SK-N-SH treated with all-trans-retinoic acid at 6 μM for 48 hours (cell line): ENCODE measurements around the gene RPN1.

Experiments
- ARNTL ChIP-seq: fragments of 450-650 bp; formaldehyde crosslinking; IDR thresholded peaks from 2 replicates; pipeline ENCODE4 v1.5.0; 2020; ENCODE audit warnings: low read depth, mild to moderate bottlenecking, moderate library complexity, borderline replicate concordance
- PATZ1 ChIP-seq: fragments of 250-450 bp; sonication (Bioruptor Pico); IDR thresholded peaks from 2 replicates; pipeline ENCODE4 v1.8.0; 2020; ENCODE audit warnings: mild to moderate bottlenecking, moderate library complexity, borderline replicate concordance
- RARB ChIP-seq: fragments of 250-450 bp; sonication (Bioruptor Pico); IDR thresholded peaks from 2 replicates; pipeline ENCODE4 v1.8.0; 2021; ENCODE audit warnings: mild to moderate bottlenecking, moderate library complexity
- ZNF70 ChIP-seq: fragments of 450-650 bp; formaldehyde crosslinking; IDR thresholded peaks from 2 replicates; pipeline ENCODE4 v1.5.0; 2020; ENCODE audit warnings: mild to moderate bottlenecking, moderate library complexity

DNA sequence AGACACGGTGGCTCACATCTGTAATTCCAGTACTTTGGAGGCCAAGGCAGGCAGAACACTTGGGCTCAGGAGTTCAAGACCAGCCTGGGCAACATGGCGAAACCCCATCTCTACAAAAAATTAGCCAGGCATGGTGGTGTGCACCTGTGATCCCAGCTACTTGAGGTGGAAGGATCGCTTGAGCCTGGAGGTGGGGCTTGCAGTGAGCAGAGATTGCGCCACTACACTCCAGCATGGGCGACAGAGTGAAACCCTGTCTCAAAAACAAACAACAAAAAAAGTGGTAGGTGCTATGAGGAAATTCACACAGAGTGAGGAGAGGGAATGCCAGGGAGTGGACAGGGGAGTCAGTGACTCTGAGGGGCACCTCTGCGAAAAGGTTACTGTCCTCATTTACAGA lies 29.4 kb downstream of the RPN1 start:
- TF ChIP-seq PATZ1 (CRISPR knock-in tag) (no peak), ZNF70 (CRISPR knock-in tag) (no peak), ARNTL (no peak), RARB (CRISPR knock-in tag) (no peak)
